ENCODE measurements around the gene PPM1H. TPM values are rescaled to one million over a fixed set of nuclear protein-coding genes. Genes with fewer than 3 reads are reported as not detected.
A peak's percentile ranks its signal among the peaks of the same experiment; 100 is the strongest.
"Not testable (repeated sequence)": the region's sequence is repeated elsewhere in the genome, so short reads cannot be mapped to it uniquely, and the experiment has no call there.

The PPM1H gene
- total RNA-seq, 1 donor from 2014 or later: 6.3 TPM

DNA sequence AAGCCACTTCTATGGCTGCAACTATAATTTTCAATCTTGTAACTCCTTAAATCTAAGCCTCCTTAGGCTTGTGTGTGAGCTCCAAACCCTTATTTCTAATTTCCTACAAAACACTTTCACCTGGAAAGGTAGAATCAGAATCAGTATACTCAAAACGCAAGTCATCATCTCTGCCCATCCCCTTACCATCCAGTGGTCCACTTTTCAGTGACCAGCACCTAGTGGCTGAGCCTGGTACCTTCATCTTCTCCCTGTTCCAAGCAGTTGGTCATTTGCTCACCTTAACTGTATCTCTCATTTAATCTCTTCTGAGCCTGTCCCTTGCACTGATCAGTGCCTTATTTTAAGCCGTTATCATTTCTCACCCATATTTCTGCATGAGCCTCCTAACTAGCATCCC is 107.9 kb downstream of the PPM1H start:
- Mint-ChIP-seq H3K36me3 (ENCODE audit: unreplicated experiment) (no peaks in the 10 kb centered on the region), H3K4me3 (ENCODE audit: unreplicated experiment) (no peak overlapping the region), H3K27ac (ENCODE audit: unreplicated experiment) (no peak overlapping the region), H3K27me3 (ENCODE audit: unreplicated experiment) (peaks cover 2% of the 10 kb centered on the region), H3K9me3 (ENCODE audit: unreplicated experiment) (no peaks in the 10 kb centered on the region), H3K4me1 (ENCODE audit: low read depth, unreplicated experiment) (no peaks in the 10 kb centered on the region)
- TF ChIP-seq, protein P1, sequence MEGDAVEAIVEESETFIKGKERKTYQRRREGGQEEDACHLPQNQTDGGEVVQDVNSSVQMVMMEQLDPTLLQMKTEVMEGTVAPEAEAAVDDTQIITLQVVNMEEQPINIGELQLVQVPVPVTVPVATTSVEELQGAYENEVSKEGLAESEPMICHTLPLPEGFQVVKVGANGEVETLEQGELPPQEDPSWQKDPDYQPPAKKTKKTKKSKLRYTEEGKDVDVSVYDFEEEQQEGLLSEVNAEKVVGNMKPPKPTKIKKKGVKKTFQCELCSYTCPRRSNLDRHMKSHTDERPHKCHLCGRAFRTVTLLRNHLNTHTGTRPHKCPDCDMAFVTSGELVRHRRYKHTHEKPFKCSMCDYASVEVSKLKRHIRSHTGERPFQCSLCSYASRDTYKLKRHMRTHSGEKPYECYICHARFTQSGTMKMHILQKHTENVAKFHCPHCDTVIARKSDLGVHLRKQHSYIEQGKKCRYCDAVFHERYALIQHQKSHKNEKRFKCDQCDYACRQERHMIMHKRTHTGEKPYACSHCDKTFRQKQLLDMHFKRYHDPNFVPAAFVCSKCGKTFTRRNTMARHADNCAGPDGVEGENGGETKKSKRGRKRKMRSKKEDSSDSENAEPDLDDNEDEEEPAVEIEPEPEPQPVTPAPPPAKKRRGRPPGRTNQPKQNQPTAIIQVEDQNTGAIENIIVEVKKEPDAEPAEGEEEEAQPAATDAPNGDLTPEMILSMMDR (IDR thresholded peaks at IDR 0.05; ENCODE audit: partially characterized antibody, unreplicated experiment): no peak
- no peak for DNase-seq

DNA sequence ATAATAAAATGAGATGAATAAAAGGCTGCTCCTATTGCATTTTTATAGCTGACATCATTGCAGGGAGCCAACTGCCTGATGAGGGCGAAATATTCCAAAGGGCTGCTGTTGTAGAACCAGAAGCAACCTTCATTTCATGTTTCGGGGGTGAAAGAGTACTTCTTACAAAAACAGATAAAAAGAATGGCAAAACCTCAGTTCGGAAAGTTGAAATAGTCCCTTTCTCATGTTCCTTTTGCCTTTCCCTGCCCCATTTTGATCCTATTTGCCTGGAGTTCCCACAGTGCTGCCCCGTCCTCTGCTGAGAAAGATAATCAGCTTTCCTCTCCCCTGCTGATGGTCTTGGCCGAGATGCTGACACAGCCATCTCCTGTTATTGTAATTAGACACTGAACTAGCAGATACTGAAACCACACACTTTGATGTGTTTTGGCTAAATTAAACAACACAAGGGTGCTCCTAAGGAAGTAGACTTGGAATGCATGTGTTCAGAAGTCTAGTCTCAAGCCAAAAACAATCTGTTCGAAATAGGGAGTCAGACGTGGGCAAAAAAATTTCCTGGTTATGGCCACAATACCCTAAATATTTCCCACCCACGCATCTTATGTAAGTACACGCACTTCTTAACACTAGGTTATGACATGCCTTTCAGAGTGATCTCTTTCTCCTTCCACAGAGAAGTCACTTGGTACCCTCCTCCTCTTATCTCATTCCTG is 117.2 kb downstream of the PPM1H start:
- Mint-ChIP-seq H3K27ac (ENCODE audit: unreplicated experiment) (no peak overlapping the region), H3K9me3 (ENCODE audit: unreplicated experiment) (no peaks in the 10 kb centered on the region), H3K36me3 (ENCODE audit: unreplicated experiment) (no peaks in the 10 kb centered on the region), H3K4me3 (ENCODE audit: unreplicated experiment) (no peak overlapping the region), H3K27me3 (ENCODE audit: unreplicated experiment) (peaks cover 2% of the 10 kb centered on the region), H3K4me1 (ENCODE audit: low read depth, unreplicated experiment) (no peaks in the 10 kb centered on the region)
- DNase-seq: no peak
- TF ChIP-seq, protein P1 (IDR thresholded peaks at IDR 0.05; ENCODE audit: partially characterized antibody, unreplicated experiment): no peak

DNA sequence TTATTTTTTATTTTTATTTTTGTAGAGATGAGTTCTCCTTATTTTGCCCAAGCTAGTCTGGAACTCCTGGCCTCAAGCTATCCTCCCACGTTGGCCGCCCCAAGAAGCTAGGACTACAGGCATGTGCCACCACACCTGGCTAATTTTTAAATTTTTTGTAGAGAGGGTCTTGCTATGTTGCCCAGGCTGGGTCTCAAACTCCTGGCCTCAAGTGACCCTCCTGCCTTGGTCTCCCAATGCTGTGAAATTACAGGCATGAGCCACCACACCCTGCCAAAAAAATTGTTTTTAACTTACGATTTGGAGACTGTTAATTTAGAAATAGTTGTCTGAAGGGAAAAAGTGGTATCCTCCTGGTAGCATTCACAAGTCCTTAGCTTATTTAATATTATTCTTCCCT is 120.7 kb downstream of the PPM1H start:
- Mint-ChIP-seq H3K27me3 (ENCODE audit: unreplicated experiment) (no peaks in the 10 kb centered on the region), H3K4me1 (ENCODE audit: low read depth, unreplicated experiment) (no peaks in the 10 kb centered on the region), H3K27ac (ENCODE audit: unreplicated experiment) (no peak overlapping the region), H3K9me3 (ENCODE audit: unreplicated experiment) (no peaks in the 10 kb centered on the region), H3K36me3 (ENCODE audit: unreplicated experiment) (no peaks in the 10 kb centered on the region), H3K4me3 (ENCODE audit: unreplicated experiment) (no peak overlapping the region)
- DNase-seq: no peak
- TF ChIP-seq, protein P1 (IDR thresholded peaks at IDR 0.05; ENCODE audit: partially characterized antibody, unreplicated experiment): no peak

DNA sequence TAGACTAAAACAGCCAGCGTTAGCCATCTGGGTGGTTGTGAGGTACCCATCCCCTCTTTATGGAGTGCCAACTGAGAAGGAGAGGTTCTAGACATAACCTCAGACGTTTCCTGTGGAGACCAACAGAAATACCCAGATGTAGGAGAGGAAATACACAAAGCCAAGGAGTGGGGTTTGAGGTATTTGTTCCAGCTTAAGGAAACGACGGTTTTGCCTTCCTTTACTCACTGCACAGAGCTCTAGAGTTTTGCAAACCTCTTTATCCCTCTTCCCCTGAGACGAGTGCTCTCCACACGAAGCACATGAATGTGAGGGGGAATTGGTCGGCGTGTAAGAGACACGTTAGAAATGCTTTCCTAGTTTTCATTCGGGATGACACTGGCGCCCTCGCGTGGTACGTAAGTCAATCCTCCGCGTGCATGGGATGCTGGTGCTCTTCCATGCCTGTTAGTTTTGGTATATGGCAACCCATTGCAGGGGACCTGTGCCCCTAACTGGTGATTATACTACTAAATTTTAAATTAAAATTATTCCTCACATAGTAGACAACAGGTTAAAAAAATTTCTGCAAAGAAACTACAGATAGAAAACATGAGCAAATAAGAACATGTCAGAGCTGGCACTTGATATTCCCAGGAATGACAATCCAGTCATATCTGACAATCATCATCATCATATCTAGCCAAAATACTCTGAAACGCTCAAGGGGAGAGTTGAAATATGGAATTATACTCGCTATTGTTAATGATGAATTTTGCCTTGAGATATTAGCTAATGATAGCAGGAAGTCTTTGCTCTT is 121.7 kb downstream of the PPM1H start:
- H3K9me3 Mint-ChIP-seq (ENCODE audit: unreplicated experiment): no peaks in the 10 kb centered on the region
- H3K27ac Mint-ChIP-seq (ENCODE audit: unreplicated experiment): no peak overlapping the region
- no peaks in the 10 kb centered on the region for H3K4me1 Mint-ChIP-seq (ENCODE audit: low read depth, unreplicated experiment)
- TF ChIP-seq, protein P1 (IDR thresholded peaks at IDR 0.05; ENCODE audit: partially characterized antibody, unreplicated experiment): peak; percentile 54
- DNase-seq: peak; percentile 69
- H3K36me3 Mint-ChIP-seq (ENCODE audit: unreplicated experiment): no peaks in the 10 kb centered on the region
- H3K27me3 Mint-ChIP-seq (ENCODE audit: unreplicated experiment): peaks cover 1% of the 10 kb centered on the region
- H3K4me3 Mint-ChIP-seq (ENCODE audit: unreplicated experiment): no peak overlapping the region

DNA sequence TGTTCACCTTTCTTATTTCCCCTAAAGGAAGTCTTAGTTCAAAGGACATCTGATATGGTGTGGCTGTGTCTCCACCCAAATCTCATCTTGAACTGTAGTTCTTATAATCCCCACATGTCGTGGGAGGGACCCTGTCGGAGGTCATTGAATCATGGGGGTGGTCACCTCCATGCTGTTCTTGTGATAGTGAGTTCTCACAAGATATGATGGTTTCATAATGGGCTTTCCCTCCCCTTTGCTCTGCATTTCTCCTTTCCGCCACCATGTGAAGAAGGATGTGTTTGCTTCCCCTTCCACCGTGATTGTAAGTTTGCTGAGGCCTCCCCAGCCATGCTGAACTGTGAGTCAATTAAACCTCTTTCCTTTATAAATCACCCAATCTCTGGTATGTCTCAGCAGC is 123.5 kb downstream of the PPM1H start:
- H3K4me3 Mint-ChIP-seq (ENCODE audit: unreplicated experiment); H3K36me3 Mint-ChIP-seq (ENCODE audit: unreplicated experiment); DNase-seq; H3K27me3 Mint-ChIP-seq (ENCODE audit: unreplicated experiment); H3K27ac Mint-ChIP-seq (ENCODE audit: unreplicated experiment); H3K4me1 Mint-ChIP-seq (ENCODE audit: low read depth, unreplicated experiment); H3K9me3 Mint-ChIP-seq (ENCODE audit: unreplicated experiment): not testable (repeated sequence)
